Measurements from ENCODE around the gene CTSD.

DNA sequence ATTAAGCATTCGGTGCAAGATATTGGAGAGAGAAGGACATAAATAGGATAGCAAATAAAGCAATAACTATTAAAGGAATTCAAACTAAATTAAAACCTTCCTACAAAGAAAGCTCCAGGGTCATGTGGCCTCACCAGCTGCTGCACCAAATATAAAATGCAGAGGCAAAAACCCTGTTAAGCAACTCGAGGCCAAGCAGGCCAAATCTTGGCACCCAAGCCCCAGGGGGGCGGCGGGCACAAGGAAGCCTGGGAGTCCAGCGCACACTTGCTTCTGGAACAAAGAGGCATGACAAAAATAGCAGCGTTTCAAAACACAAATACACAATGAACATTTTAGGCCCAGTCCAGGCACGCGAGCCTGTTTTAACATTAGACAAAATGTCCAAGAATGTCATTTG lies 46.0 kb downstream of the CTSD start:
- TF ChIP-seq, protein P1, sequence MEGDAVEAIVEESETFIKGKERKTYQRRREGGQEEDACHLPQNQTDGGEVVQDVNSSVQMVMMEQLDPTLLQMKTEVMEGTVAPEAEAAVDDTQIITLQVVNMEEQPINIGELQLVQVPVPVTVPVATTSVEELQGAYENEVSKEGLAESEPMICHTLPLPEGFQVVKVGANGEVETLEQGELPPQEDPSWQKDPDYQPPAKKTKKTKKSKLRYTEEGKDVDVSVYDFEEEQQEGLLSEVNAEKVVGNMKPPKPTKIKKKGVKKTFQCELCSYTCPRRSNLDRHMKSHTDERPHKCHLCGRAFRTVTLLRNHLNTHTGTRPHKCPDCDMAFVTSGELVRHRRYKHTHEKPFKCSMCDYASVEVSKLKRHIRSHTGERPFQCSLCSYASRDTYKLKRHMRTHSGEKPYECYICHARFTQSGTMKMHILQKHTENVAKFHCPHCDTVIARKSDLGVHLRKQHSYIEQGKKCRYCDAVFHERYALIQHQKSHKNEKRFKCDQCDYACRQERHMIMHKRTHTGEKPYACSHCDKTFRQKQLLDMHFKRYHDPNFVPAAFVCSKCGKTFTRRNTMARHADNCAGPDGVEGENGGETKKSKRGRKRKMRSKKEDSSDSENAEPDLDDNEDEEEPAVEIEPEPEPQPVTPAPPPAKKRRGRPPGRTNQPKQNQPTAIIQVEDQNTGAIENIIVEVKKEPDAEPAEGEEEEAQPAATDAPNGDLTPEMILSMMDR (conservative IDR thresholded peaks at IDR 0.05; ENCODE audit: low read length), result no peak
- no peak for TF ChIP-seq EZH2phosphoT487 (IDR thresholded peaks at IDR 0.05; ENCODE audit: borderline replicate concordance, low read depth, low read length)

All from OCI-LY7 (cell line).